Activated CD8-positive, alpha-beta memory T cell treated with anti-CD3 and anti-CD28 coated beads, Interleukin-2, amount 50 U/mL, for 4 hours (primary cell): ENCODE results near the gene KSR2.

Experiments
- DNase-seq: peaks from one replicate; pipeline ENCODE4 v3.0.0-alpha.2; 2020

Gene KSR2

GRCh38 chr12:117596968-117597367 lies 371.8 kb downstream of the KSR2 start:
- DNase-seq: no peak

- no peak for DNase-seq
Observed at GRCh38 chr12:117595751-117596150, 373.0 kb downstream of the KSR2 start.

GRCh38 chr12:117594481-117594880 lies 374.3 kb downstream of the KSR2 start:
- no peak for DNase-seq

DNA sequence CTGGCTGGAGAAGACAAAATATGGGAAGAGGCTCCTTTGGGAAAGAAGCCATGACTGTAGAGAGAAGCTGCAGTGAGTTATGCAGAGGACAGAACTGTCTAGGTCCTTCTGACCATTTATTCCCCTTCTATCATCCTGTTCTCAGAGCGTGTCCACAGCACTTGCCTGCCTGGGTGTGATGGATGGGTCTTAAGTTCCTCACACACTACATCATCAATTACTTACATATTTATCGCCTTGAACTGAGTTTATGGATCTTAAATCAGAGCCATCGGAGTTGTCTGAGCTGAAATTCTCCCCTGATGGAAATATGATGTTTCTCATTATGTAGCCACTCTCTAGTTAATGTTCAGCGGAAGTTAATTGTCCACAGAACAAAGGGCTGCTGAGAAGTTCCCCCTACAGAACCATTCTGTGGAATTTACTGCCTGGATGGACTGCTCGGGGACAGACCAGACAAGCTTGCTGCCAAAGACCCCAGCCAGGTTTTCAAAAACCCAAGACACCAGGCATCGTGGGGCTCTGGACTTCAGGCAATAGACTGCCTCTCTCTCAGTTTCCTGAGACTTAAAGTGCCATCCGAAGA lies 374.9 kb downstream of the KSR2 start:
- no peak for DNase-seq

DNA sequence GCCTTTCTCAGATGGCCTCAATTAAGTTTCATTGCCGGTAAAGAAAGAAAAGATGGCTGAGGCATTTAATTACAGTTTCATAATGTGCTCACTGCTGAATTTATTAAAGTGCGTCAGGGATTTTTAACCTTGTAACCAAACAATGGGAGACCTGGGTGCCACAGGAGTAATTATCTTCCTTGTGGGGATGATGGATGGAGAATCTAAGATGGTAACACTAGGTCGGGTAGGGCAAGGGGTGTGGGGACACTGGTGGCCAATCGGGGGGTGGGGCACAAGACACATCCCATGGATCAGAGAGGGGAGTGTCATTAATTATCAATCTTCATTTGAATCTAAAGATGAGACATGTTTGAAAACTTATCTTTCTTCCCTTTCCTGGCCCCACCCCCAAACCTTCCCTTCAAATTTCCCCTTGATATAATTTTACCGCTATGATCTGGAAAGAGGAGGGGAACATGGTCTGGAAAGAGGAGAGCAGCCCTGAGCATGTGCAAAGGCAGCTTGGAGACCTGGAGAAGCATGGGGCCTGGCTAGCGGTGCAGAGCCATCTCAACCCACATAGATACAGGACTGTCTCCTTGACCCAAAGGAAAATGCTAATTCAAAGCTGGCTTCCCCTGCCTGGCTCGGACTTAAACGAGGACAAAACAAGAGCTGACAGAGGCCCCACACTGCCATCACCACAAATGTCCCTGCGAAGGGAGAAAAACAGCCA lies 376.0 kb downstream of the KSR2 start:
- no peak for DNase-seq

DNA sequence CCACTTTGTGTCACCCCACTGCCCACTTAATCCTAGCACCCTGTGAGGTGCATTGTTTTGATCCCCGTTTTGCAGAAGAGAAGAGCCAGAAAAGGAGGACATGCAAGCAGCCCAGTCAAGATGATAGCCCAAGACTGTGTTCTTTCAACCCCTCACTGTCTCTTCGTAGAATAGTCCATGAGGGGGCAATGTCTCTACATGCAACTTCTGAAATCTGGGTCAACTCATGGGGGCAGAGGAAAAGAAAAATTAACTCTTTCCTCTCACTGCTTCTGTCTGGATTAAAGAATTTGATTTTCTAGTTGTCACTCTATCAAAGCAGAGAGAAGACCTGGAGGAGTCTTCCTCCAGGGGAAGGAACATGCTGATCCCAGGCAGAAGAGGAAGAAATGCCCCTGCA lies 377.8 kb downstream of the KSR2 start:
- no peak for DNase-seq

- DNase-seq: no peak
Observed at GRCh38 chr12:117590386-117590785, 378.4 kb downstream of the KSR2 start.

GRCh38 chr12:117589021-117589420 lies 379.8 kb downstream of the KSR2 start:
- no peak for DNase-seq

DNA sequence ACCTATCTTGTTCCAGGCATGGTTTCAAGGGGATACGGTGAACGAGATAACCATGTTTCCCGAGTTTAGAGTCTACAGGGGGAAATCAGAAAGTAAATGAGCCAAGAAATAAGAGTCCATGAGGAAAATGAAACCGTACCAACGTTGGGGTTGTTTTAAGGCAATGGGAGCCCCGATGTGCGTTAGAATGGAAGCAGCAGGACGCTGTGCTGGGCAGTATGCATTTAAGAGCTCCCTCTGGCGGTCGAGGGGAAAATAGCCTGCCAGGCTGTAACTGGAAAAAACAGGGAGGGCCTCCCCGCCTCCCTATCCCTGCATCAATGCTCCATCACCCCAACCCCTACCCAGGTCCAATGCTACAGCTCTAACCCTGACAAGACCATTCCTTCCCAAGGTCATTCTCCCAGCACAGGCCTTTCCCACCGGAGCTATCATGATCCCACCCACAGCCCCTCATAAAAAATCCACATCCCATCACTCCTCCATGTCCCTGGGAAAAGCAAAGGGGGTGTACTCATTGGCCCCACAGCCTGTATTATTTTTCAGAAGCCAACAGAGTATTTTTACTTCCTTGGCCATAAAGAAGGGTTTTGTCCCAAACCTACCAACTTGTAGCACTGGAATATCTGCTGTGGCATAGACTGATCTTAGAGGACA lies 381.0 kb downstream of the KSR2 start:
- peak; percentile 18 for DNase-seq

DNA sequence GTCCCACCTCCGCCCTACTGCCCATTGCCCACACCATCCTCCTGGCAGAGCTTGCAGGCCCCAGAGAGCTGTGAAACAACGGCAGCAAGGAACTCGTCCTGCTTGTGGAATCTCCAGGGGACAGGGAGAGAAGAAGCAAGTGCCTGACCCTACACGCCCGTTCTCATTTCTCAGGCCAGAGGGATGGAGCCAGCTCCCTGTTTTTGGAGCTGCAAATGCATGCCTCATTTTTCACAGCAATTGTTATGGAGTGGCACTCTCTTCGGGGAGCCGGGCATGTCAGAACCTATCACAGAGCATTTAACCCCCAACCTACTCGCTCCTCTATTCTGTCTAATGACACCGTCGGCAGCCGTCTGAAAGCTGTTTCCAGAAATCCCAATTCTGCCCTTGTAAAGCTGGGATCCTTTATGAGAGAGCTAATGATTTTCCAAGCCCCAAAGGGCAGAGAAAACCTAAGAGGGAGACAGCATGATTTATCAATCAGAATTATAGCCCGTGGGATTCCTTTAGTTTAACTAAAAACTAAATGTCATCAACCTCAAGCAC lies 385.0 kb downstream of the KSR2 start:
- no peak for DNase-seq

DNA sequence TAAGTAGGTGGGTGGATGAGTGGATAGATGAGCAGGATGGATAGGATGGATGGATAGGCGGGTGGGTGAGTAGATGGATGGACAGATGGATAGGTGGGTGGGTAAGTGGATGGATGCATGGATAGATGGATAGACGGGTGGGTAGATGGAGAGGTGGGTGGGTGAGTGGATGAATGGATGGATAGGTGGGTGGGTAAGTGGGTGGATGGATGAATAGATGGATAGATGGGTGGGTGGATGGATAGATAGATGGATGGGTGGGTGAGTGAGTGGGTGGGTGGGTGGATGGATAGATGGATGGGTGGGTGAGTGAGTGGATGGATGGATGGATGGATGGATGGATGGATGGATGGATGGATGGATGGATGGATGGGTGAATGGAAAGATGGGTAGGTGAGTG lies 385.7 kb downstream of the KSR2 start:
- DNase-seq: no peak

DNA sequence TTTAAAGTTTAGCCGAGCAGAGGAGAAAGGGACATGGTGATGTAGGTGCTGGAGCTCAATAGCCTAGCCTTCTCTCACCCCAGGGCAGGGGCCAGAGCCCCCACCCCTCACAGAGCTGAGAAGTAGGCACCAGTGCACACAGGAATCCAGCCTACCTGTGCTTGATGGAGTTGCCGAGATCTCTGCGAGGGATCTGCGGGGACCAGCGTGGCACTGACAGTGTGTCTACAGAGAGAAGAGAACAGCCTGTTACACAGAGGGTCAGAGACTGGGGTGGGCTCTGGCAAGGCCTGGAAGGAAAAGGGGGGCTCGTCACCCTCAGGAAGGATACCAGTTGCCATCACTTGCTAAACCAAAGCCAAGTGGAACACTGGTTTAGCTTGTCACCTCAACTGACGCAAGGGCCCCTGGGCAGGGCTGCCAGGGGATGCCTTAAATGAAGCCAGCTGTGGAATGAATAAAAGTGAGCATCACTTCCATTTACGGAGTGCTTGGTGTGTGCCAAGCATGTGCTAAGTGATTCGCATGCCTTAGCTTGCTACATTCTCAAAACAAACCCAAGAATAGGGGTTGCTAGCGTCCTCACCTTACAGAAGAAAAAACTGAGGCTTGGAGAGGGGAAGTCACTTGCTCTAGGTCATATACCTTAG lies 386.5 kb downstream of the KSR2 start:
- no peak for DNase-seq

- DNase-seq: no peak
Observed at GRCh38 chr12:117580718-117581062, 388.1 kb downstream of the KSR2 start.

- DNase-seq: no peak
Observed at GRCh38 chr12:117580015-117580717, 388.6 kb downstream of the KSR2 start.

- no peak for DNase-seq
Observed at GRCh38 chr12:117577122-117577657, 391.6 kb downstream of the KSR2 start.

- DNase-seq: no peak
Observed at GRCh38 chr12:117576053-117576452, 392.7 kb downstream of the KSR2 start.

DNA sequence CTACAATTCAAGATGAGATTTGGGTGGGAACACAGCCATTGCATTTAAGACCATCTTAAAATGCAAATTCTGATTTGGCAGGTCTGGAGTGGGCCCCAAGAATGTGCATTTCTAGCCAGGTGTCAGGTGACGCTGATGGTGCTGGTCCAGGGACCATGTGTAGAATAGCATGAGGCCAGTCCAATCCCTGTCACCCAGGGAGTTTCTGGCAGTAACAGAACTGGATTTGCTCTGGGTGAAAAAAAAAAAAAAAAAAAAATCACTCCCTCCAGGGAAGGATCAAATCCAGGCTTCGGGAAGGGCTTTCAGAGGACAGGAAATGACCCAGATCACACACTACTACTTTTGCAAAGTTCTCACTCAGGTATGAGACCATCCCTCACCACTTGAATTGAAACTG lies 394.1 kb downstream of the KSR2 start:
- no peak for DNase-seq

DNA sequence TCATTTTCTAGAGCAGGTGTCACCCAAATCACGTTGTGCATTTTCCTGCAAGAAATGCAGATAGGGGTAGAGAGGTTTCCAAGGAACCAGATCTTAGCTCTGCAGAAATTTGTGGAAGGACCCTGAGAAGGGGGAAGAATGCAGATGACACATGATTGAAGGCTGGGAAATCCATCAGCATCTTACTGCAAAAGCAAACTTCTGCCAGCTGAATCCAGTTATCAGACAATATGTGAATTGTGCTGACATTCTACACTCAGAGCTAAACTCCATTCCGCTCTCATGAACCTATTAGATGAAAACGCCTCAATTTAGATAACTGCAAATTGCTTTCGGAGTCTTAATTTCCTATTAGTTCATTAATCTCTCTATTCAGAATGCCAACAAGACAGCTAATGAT lies 396.0 kb downstream of the KSR2 start:
- no peak for DNase-seq

- no peak for DNase-seq
Observed at GRCh38 chr12:117571321-117571720, 397.5 kb downstream of the KSR2 start.

DNA sequence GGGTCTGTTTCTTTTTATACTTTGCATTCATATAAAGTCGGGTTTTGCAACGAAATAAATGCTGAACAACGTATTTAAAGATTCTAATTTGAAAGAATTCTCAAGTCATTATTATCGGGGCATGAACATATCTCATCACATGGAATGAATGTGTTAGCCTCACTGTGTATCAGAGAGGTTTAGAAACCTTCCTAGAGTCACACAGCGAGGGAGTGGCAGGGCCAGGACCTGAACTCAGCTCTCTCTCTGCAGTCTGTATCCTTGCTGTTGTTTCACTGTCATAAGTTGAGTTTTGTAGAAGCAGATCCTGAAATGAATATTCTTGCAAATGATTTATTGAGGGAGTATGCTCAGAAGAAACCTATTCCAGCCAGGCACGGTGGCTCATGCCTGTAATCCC lies 398.2 kb downstream of the KSR2 start:
- DNase-seq: no peak

GRCh38 chr12:117567644-117568216 lies 401.1 kb downstream of the KSR2 start:
- DNase-seq: no peak

GRCh38 chr12:117564881-117565280 lies 403.9 kb downstream of the KSR2 start:
- no peak for DNase-seq
